GM12878 (cell line): ENCODE data around the gene HMCN1. TPM values are rescaled to one million over a fixed set of nuclear protein-coding genes. Genes with fewer than 3 reads are reported as not detected.

ENCODE experiments used
- ATAC-seq: fragments of 200-7000 bp; cut with Tn5 transposase; 3 replicates; pipeline ENCODE4 v1.9.1; 2020; ENCODE audit warnings: mild to moderate bottlenecking, moderate library complexity
- BruUV-seq: library from RNA; stranded (reverse); fragments of 400-500 nt; replicated peaks from 2 replicates; lab custom pipeline; 2021; lab: Mats Ljungman, UMichigan
- CTCF ChIA-PET: fragments of 300-600 bp; sonication (Branson Sonifier 250); formaldehyde crosslinking; extraction: SDS; loops from one replicate; lab custom pipeline; 2021; ENCODE audit warnings: inconsistent platforms; lab: Yijun Ruan, JAX
- POLR2A ChIA-PET: fragments of 350-600 bp; formaldehyde crosslinking; extraction: SDS; loops from one replicate; lab custom pipeline; 2021; ENCODE audit warnings: inconsistent platforms; lab: Charles Lee
- RAD21 ChIA-PET: fragments of 300-600 bp; sonication (Branson Sonifier 250); formaldehyde crosslinking; loops from one replicate; lab custom pipeline; 2023; ENCODE audit warnings: antibody characterized with exemption; ENCODE audit not compliant: unreplicated experiment; lab: Charles Lee
- SMC1A ChIA-PET: fragments of 300-600 bp; sonication (Branson Sonifier 250); formaldehyde crosslinking; loops from one replicate; lab custom pipeline; 2023; ENCODE audit not compliant: unreplicated experiment, uncharacterized antibody; lab: Charles Lee
- DNase-seq: peaks from one replicate; pipeline ENCODE4 v3.0.0-alpha.2; 2011; ENCODE audit warnings: low read depth, low spot score
- FAIRE-seq: peaks from 3 replicates; lab custom pipeline; 2011; peaks lifted over from hg19 to GRCh38; lab: Jason Lieb, UNC
- H2AFZ ChIP-seq: 2 replicates; pipeline ENCODE4 v1.6.0; 2011; ENCODE audit warnings: low read depth, low read length, control low read depth; ENCODE audit not compliant: control insufficient read depth
- H3K27ac ChIP-seq: 2 replicates; pipeline ENCODE4 v1.5.1; 2011; ENCODE audit warnings: control low read depth; ENCODE audit not compliant: control insufficient read depth, insufficient read depth
- H3K27me3 ChIP-seq, 2 experiments: replicated peaks in 1 of 2; 2 replicates each; pipeline versions ENCODE4 v1.6.0 to v1.6.1; 2011; ENCODE audit warnings: low read length in 1 of 2; ENCODE audit not compliant: control insufficient read depth in 2 of 2, insufficient read depth in 2 of 2
- H3K36me3 ChIP-seq, 2 experiments: 2 replicates each; pipeline ENCODE4 v1.5.1; 2011; ENCODE audit warnings: low read length in 1 of 2; ENCODE audit not compliant: control insufficient read depth in 2 of 2, insufficient read depth in 2 of 2
- H3K4me1 ChIP-seq: 2 replicates; pipeline ENCODE4 v1.6.1; 2011; ENCODE audit warnings: mild to moderate bottlenecking, low read length, moderate library complexity, mixed read lengths; ENCODE audit not compliant: control insufficient read depth, insufficient read depth
- H3K4me2 ChIP-seq: 2 replicates; pipeline ENCODE4 v1.6.0; 2011; ENCODE audit warnings: control low read depth; ENCODE audit not compliant: control insufficient read depth, insufficient read depth
- H3K4me3 ChIP-seq: fragments of 200-600 bp; sonication (generic); 2 replicates; pipeline ENCODE4 v1.5.1; 2016
- H3K79me2 ChIP-seq: 2 replicates; pipeline ENCODE4 v1.6.0; 2011; ENCODE audit warnings: low read length; ENCODE audit not compliant: control insufficient read depth, insufficient read depth
- H3K9ac ChIP-seq: 2 replicates; pipeline ENCODE4 v1.8.0; 2011; ENCODE audit warnings: low read length, control low read depth, mixed read lengths; ENCODE audit not compliant: control insufficient read depth, insufficient read depth
- H3K9me3 ChIP-seq: replicated peaks from 3 replicates; pipeline ENCODE4 v1.5.1; 2011; ENCODE audit warnings: mild to moderate bottlenecking, low read length; ENCODE audit not compliant: control insufficient read depth, insufficient read depth
- H4K20me1 ChIP-seq: 2 replicates; pipeline ENCODE4 v1.6.0; 2011; ENCODE audit not compliant: control insufficient read depth, insufficient read depth
- CREB1 ChIP-seq: IDR thresholded peaks from 2 replicates; pipeline ENCODE4 v1.6.1; 2012; ENCODE audit warnings: low read depth, mild to moderate bottlenecking, inconsistent platforms
- HCFC1 ChIP-seq: fragments of 150-350 bp; IDR thresholded peaks from 2 replicates; pipeline ENCODE4 v1.6.1; 2014; ENCODE audit warnings: low read length
- IKZF1 ChIP-seq: fragments of 450-650 bp; conservative IDR thresholded peaks from 2 replicates; pipeline ENCODE4 v1.6.1; 2017; ENCODE audit warnings: antibody characterized with exemption, mild to moderate bottlenecking
- KAT2A ChIP-seq: conservative IDR thresholded peaks from 2 replicates; pipeline ENCODE4 v1.6.1; 2011; ENCODE audit warnings: low read depth, low read length; ENCODE audit not compliant: control insufficient read depth
- MYB ChIP-seq: fragments of 150-350 bp; IDR thresholded peaks from 2 replicates; pipeline ENCODE4 v1.6.1; 2014; ENCODE audit warnings: mild to moderate bottlenecking, low read depth, low read length, borderline replicate concordance
- NR2C2 ChIP-seq: IDR thresholded peaks from 2 replicates; pipeline ENCODE4 v1.6.1; 2011; ENCODE audit warnings: borderline replicate concordance, low read depth; ENCODE audit not compliant: control insufficient read depth, insufficient read length
- POLR2AphosphoS2 ChIP-seq: IDR thresholded peaks from 2 replicates; pipeline ENCODE4 v1.6.1; 2011; ENCODE audit warnings: low read depth, mild to moderate bottlenecking, low read length, improper control_type of control experiment, moderate library complexity
- RAD21 ChIP-seq: IDR thresholded peaks from 2 replicates; pipeline ENCODE4 v1.6.1; 2011; ENCODE audit warnings: mild to moderate bottlenecking, low read depth, low read length, moderate library complexity; ENCODE audit not compliant: insufficient read depth
- RCOR1 ChIP-seq: conservative IDR thresholded peaks from 2 replicates; pipeline ENCODE4 v1.6.1; 2012; ENCODE audit warnings: low read depth, low read length, improper control_type of control experiment
- RFX5 ChIP-seq: IDR thresholded peaks from 2 replicates; pipeline ENCODE4 v1.6.1; 2011; ENCODE audit warnings: low read depth, low read length, improper control_type of control experiment
- SIX5 ChIP-seq: IDR thresholded peaks from 2 replicates; pipeline ENCODE4 v1.6.1; 2011; ENCODE audit warnings: mild to moderate bottlenecking, low read depth, low read length, moderate library complexity; ENCODE audit not compliant: severe bottlenecking
- SMAD5 ChIP-seq: IDR thresholded peaks from 2 replicates; pipeline ENCODE4 v1.6.1; 2016; ENCODE audit warnings: antibody characterized with exemption, low read depth
- SP1 ChIP-seq: IDR thresholded peaks from one replicate; pipeline ENCODE4 v1.6.1; 2011; ENCODE audit warnings: low read depth, low read length
- SREBF1 ChIP-seq: IDR thresholded peaks from 2 replicates; pipeline ENCODE4 v1.6.1; 2012; ENCODE audit warnings: mild to moderate bottlenecking, low read length
- ZNF622 ChIP-seq: fragments of 450-650 bp; IDR thresholded peaks from 2 replicates; pipeline ENCODE4 v1.6.1; 2017; ENCODE audit warnings: mild to moderate bottlenecking, inconsistent platforms
- WGBS: methylation state at CpG from one replicate; pipeline ENCODE4 v1.1.6; 2016; ENCODE audit warnings: low lambda C conversion rate; ENCODE audit not compliant: insufficient replicate concordance, insufficient coverage; ENCODE audit errors: missing lambda C conversion rate; 5-methylcytosine and 5-hydroxymethylcytosine counted together
- in situ Hi-C: fragments of 300-500 bp; cut with MboI; formaldehyde crosslinking; loops from 9 replicates; pipeline ENCODE4 v1.14.3; 2018; ENCODE audit warnings: mixed read lengths
- intact Hi-C: fragments of 100-400 bp; cut with micrococcal nuclease; formaldehyde crosslinking; loops from one replicate; pipeline ENCODE4 v1.14.2; 2022; ENCODE audit not compliant: unreplicated experiment
- polyA plus RNA-seq, 11 experiments: library from polyadenylated mRNA; depleted of rRNA in 4 of 11; unstranded in 6 of 11; stranded (reverse) in 5 of 11; fragments of >200 nt; fragmentation: Nextera tagmentation in 4 of 11; fragmentation: Illumina TruSeq in 1 of 11; extraction: Ambion mirVana in 4 of 11; extraction: Trizol in 1 of 11; gene quantifications; 1 replicate in 1 of 11; 2 replicates in 10 of 11; pipeline versions ENCODE4 v1.2.1 to v1.2.3, GENCODE V29; 2011 to 2016; ENCODE audit warnings: inconsistent platforms in 2 of 11, missing spikeins in 2 of 11, low read depth in 1 of 11
- total RNA-seq, 4 experiments: library from RNA; depleted of rRNA in 3 of 4; stranded (reverse); fragments of >200 nt in 3 of 4; fragmentation: Illumina TruSeq in 1 of 4; extraction: Trizol in 1 of 4; gene quantifications; 2 replicates each; pipeline versions ENCODE4 v1.2.1 to v1.2.3, GENCODE V29; 2013 to 2021
- TF ChIP-seq, protein P1 (sequence below): IDR thresholded peaks from 2 replicates; pipeline ENCODE4 v1.6.1; 2011; ENCODE audit warnings: borderline replicate concordance, low read depth, mild to moderate bottlenecking, moderate library complexity, mixed read lengths, low read length; ENCODE audit not compliant: insufficient read depth; ENCODE audit errors: extremely low read length
- TF ChIP-seq, protein P2 (sequence below): fragments of 450-650 bp; IDR thresholded peaks from 2 replicates; pipeline ENCODE4 v1.6.1; 2017; ENCODE audit warnings: mild to moderate bottlenecking

Gene HMCN1
- total and polyA plus RNA-seq, 10 of the 15 experiments (the other 5 are each of a cell fraction or from before 2014, with no cell fraction given): under 0.01 to 0.07 TPM; not detected in 8

GRCh38 chr1:185871627-185872150, 137.5 kb downstream of the HMCN1 start:
- Histone ChIP-seq H3K4me2 (no peak overlapping the region), H3K79me2 (no peaks in the 10 kb centered on the region), H3K9me3 (no peaks in the 10 kb centered on the region), H3K9ac (no peak overlapping the region), H3K4me3 (no peak overlapping the region), H4K20me1 (no peaks in the 10 kb centered on the region), H2AFZ (no peak overlapping the region), H3K27ac (no peak overlapping the region), H3K27me3 (no peaks in the 10 kb centered on the region), H3K36me3 (no peaks in the 10 kb centered on the region), H3K4me1 (no peaks in the 10 kb centered on the region)
- ChIA-PET SMC1A (no interaction called here), RAD21 (interaction anchor here (0.6 kb wide), 1 partner anchor 102 kb away, joined by 3 read pairs; no protein-coding TSS in a partner anchor), CTCF (no interaction called here), POLR2A (no interaction called here)
- in situ Hi-C loops: no loop called here
- no TSS peak for BruUV-seq
- WGBS: 24% methylated on average over 2 of the region's 2 CpGs
- intact Hi-C loops: loop anchor here (5.0 kb wide), 1 partner anchor 49 kb away; no protein-coding TSS in a partner anchor
- ATAC-seq (no peak), DNase-seq (no peak), FAIRE-seq (no peak)
- TF ChIP-seq SREBF1 (no peak), SP1 (no peak), SMAD5 (no peak), IKZF1 (no peak), KAT2A (no peak), RAD21 (no peak), NR2C2 (no peak), POLR2AphosphoS2 (no peak), MYB (no peak), CREB1 (no peak), HCFC1 (no peak), ZNF622 (no peak), SIX5 (no peak), RCOR1 (no peak), RFX5 (no peak)
- TF ChIP-seq, protein P1, sequence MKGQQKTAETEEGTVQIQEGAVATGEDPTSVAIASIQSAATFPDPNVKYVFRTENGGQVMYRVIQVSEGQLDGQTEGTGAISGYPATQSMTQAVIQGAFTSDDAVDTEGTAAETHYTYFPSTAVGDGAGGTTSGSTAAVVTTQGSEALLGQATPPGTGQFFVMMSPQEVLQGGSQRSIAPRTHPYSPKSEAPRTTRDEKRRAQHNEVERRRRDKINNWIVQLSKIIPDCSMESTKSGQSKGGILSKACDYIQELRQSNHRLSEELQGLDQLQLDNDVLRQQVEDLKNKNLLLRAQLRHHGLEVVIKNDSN: no peak
- TF ChIP-seq, protein P2, sequence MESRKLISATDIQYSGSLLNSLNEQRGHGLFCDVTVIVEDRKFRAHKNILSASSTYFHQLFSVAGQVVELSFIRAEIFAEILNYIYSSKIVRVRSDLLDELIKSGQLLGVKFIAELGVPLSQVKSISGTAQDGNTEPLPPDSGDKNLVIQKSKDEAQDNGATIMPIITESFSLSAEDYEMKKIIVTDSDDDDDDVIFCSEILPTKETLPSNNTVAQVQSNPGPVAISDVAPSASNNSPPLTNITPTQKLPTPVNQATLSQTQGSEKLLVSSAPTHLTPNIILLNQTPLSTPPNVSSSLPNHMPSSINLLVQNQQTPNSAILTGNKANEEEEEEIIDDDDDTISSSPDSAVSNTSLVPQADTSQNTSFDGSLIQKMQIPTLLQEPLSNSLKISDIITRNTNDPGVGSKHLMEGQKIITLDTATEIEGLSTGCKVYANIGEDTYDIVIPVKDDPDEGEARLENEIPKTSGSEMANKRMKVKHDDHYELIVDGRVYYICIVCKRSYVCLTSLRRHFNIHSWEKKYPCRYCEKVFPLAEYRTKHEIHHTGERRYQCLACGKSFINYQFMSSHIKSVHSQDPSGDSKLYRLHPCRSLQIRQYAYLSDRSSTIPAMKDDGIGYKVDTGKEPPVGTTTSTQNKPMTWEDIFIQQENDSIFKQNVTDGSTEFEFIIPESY: no peak
- TF ChIP-seq, all 136 proteins: peak for 0
